Breast epithelium (tissue), 3 donors: Measurements from ENCODE around the gene CTNNA3.

Experiments used
- POLR2A ChIP-seq: fragments of 450-650 bp; IDR thresholded peaks from one replicate; pipeline ENCODE4 v1.6.1; 2016; ENCODE audit warnings: antibody characterized with exemption, mild to moderate bottlenecking, moderate library complexity
- POLR2AphosphoS5 ChIP-seq, 3 donors: sonication (generic); formaldehyde crosslinking; IDR thresholded peaks; one replicate each; pipeline ENCODE4 v1.6.1; 2017; ENCODE audit warnings: antibody characterized with exemption in 3 of 3
- TF ChIP-seq, protein P1 (sequence below), 3 donors: fragments of 450-650 bp; IDR thresholded peaks; one replicate each; pipeline ENCODE4 v1.5.1; 2016 to 2017; ENCODE audit warnings: antibody characterized with exemption in 3 of 3, mild to moderate bottlenecking in 3 of 3, moderate library complexity in 3 of 3

GRCh38 chr10:67464278-67464677 lies 231.7 kb downstream of the CTNNA3 start:
- TF ChIP-seq, protein P1, sequence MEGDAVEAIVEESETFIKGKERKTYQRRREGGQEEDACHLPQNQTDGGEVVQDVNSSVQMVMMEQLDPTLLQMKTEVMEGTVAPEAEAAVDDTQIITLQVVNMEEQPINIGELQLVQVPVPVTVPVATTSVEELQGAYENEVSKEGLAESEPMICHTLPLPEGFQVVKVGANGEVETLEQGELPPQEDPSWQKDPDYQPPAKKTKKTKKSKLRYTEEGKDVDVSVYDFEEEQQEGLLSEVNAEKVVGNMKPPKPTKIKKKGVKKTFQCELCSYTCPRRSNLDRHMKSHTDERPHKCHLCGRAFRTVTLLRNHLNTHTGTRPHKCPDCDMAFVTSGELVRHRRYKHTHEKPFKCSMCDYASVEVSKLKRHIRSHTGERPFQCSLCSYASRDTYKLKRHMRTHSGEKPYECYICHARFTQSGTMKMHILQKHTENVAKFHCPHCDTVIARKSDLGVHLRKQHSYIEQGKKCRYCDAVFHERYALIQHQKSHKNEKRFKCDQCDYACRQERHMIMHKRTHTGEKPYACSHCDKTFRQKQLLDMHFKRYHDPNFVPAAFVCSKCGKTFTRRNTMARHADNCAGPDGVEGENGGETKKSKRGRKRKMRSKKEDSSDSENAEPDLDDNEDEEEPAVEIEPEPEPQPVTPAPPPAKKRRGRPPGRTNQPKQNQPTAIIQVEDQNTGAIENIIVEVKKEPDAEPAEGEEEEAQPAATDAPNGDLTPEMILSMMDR (IDR thresholded peaks at IDR 0.05): no peak
- TF ChIP-seq POLR2A (no peak), POLR2AphosphoS5 (IDR thresholded peaks at IDR 0.05) (no peak)
